Activated naive CD4-positive, alpha-beta T cell treated with anti-CD3 and anti-CD28 coated beads, Interleukin-2, amount 50 U/mL, for 72 hours (primary cell): ENCODE results near the gene MAST4. TPM values are rescaled to one million over a fixed set of nuclear protein-coding genes. Genes with fewer than 3 reads are reported as not detected.
A peak's percentile ranks its signal among the peaks of the same experiment; 100 is the strongest.

ENCODE experiments used
- ATAC-seq, 2 donors: fragments of 150-1000 bp; cut with Tn5 transposase; 2 replicates each; pipeline ENCODE4 v1.10.0; 2021; ENCODE audit warnings: mild to moderate bottlenecking in 2 of 2, moderate library complexity in 2 of 2
- DNase-seq, 2 donors: peaks; one replicate each; pipeline ENCODE4 v3.0.0; 2021 to 2022; ENCODE audit warnings: low spot score in 2 of 2
- H3K27ac Mint-ChIP-seq, 2 donors: one replicate each; pipeline ENCODE4 v1.8.0; 2022; ENCODE audit warnings: mild to moderate bottlenecking in 2 of 2, mixed read lengths in 2 of 2
- H3K36me3 Mint-ChIP-seq, 2 donors: one replicate each; pipeline ENCODE4 v1.8.0; 2022; ENCODE audit warnings: mixed read lengths in 2 of 2
- H3K9me3 Mint-ChIP-seq, 2 donors: one replicate each; pipeline ENCODE4 v1.8.0; 2022; ENCODE audit warnings: mixed read lengths in 2 of 2
- total RNA-seq, 2 donors: library from RNA; stranded (reverse); gene quantifications; one replicate each; pipeline ENCODE4 v1.2.3, GENCODE V29; 2022

Gene MAST4
- total RNA-seq, 2 donors from 2014 or later, result 29.5 to 41.7 TPM

DNA sequence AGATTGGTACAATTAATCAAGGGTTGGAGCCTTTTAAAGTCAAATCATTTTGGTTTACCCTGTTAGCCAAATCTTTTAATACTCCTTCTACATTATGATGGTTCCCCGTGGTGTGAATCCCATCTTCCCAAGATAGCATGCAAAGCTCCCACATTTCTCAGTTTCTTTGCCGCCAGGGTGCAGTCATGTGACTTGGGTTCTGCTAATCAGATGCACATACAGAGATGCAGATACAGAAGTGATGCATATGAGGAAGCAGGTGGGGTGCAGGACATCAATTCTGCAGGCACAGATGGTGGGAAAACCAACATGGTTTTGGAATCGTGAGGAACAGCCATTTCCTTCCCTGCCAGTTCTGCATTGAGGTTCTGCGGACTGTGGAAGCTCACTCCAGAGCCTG, 8.4 kb upstream of the MAST4 start:
- H3K9me3 Mint-ChIP-seq, result no peaks in the 10 kb centered on the region
- H3K36me3 Mint-ChIP-seq, result no peaks in the 10 kb centered on the region
- ATAC-seq (no peak), DNase-seq (no peak)
- H3K27ac Mint-ChIP-seq, result no peak overlapping the region

GRCh38 chr5:66596636-66597182, 516 bp downstream of the MAST4 start:
- H3K9me3 Mint-ChIP-seq, result no peaks in the 10 kb centered on the region
- no peak overlapping the region for H3K27ac Mint-ChIP-seq
- ATAC-seq (peak; percentile 38 to 39), DNase-seq (peak in 1 of 2 donors; percentile 28)
- no peaks in the 10 kb centered on the region for H3K36me3 Mint-ChIP-seq

- H3K27ac Mint-ChIP-seq, result no peak overlapping the region
- ATAC-seq, result no peak
- peak in 1 of 2 donors; percentile 17 for DNase-seq
- H3K36me3 Mint-ChIP-seq, result no peaks in the 10 kb centered on the region
- no peaks in the 10 kb centered on the region for H3K9me3 Mint-ChIP-seq
Observed at GRCh38 chr5:66597183-66597757, 1.1 kb downstream of the MAST4 start.

DNA sequence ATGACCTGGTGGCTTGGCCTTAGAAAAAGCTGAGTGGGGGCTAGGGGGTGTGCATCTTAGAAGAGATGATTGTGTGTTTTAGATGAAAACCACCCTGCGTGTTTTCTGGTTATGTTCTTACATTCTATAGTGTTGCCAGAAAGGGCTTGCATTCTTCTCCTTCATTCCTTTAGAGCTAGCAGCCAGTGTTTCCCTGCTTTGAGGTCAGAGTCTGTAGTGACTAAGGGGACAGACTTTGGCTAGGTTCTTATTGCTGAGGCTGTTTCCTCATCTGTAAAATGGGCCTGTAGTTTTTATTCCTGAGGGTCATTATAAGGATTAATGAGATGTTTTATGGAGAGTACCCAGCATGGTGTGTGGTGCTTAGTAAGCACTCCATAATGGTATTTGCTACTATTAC, 6.4 kb downstream of the MAST4 start:
- ATAC-seq, result no peak
- H3K36me3 Mint-ChIP-seq, result no peaks in the 10 kb centered on the region

DNA sequence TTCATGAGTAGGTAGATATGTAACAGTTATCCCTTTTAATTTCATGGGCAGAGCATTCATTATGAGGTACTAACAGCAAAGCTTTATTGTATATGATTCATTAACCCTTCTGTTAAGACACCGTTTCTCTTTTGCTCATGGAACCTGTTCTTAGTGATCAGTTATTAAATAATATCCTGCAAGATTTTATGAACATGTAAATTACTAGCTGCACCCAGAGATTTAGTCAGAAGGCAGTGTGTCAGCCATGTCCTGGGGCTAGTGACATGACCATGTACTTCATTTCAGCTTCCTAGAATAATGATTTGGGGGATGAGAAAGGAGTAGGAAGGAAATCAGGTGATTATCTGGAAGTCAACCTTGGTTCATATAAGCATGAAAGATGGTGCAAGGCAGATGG, 7.0 kb downstream of the MAST4 start:
- Mint-ChIP-seq H3K27ac (no peak overlapping the region), H3K9me3 (no peaks in the 10 kb centered on the region), H3K36me3 (no peaks in the 10 kb centered on the region)
- ATAC-seq (no peak), DNase-seq (no peak)

More for the DNA sequence above, 6.4 kb downstream of the MAST4 start:
- DNase-seq, result no peak
- Mint-ChIP-seq H3K9me3 (no peaks in the 10 kb centered on the region), H3K27ac (no peak overlapping the region)

GRCh38 chr5:66603881-66604280, 7.7 kb downstream of the MAST4 start:
- Mint-ChIP-seq H3K27ac (no peak overlapping the region), H3K9me3 (no peaks in the 10 kb centered on the region), H3K36me3 (no peaks in the 10 kb centered on the region)
- no peak for DNase-seq
- no peak for ATAC-seq

DNA sequence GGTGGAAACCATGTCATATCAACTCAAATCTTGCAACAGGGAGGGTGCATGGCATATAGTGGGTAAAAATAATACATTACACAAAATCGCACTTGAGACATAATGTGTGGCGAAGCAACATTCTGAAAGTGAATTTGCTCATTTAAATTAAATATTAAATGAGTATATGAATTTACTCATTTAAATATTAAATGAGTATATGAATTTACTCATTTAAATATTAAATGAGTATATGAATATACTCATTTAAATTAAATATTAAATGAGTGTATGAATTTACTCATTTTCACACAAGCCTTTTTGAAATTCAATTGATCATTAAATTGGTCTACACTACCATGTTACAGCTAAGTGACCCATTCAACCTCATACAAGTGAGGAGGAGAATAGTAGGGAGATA, 10.5 kb downstream of the MAST4 start:
- DNase-seq, result no peak

GRCh38 chr5:66608501-66608900, 12.3 kb downstream of the MAST4 start:
- ATAC-seq, result no peak
- H3K27ac Mint-ChIP-seq, result no peak overlapping the region
- no peaks in the 10 kb centered on the region for H3K9me3 Mint-ChIP-seq
- no peaks in the 10 kb centered on the region for H3K36me3 Mint-ChIP-seq
- no peak for DNase-seq

More for the DNA sequence above, 10.5 kb downstream of the MAST4 start:
- no peak for ATAC-seq
- Mint-ChIP-seq H3K36me3 (no peaks in the 10 kb centered on the region), H3K27ac (no peak overlapping the region), H3K9me3 (no peaks in the 10 kb centered on the region)

- ATAC-seq, result peak; percentile 37 to 41
- Mint-ChIP-seq H3K27ac (no peak overlapping the region), H3K36me3 (no peaks in the 10 kb centered on the region), H3K9me3 (no peaks in the 10 kb centered on the region)
- no peak for DNase-seq
Observed at GRCh38 chr5:66609615-66610014, 13.4 kb downstream of the MAST4 start.

DNA sequence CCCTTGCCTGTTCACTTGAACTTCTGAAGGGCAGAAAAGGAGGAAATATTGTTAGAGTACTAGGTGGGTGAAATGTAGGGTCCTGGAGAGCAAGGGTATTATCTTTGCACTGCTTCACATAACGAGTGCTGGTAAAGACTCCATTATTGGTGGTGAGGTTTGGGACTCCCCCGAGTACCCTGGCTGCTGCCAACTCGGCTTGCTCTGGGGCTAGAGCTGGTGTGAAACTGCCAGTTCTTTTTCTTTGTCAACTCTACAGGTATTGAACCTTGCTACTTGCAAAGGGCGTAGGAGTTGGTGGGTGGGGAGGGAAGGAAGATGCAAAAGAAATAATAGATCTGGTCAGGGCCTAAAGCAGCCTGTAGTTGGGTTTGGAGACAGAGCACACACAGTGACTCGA, 16.0 kb downstream of the MAST4 start:
- H3K9me3 Mint-ChIP-seq, result no peaks in the 10 kb centered on the region

DNA sequence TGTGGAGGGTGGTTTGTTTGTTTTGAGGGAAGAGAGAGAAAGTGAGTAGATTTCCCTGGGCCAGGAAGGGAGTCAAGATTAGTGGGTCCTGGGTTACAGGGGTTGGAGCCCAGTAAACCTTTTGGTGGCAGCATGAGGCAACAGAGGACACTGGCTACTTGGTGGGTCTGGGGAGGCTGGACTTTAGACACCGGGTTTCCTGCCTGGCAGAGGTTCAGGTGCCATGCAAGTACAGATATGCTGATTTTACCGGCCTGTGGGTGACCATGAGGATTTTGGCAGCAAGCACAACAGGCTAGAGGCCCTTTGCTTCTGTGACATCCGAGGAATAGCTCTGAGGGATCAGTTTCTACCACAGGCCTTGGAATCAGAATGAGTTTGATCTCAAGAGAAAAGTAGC, 18.9 kb downstream of the MAST4 start:
- ATAC-seq (no peak), DNase-seq (no peak)
- Mint-ChIP-seq H3K36me3 (no peaks in the 10 kb centered on the region), H3K27ac (no peak overlapping the region), H3K9me3 (no peaks in the 10 kb centered on the region)

More for the DNA sequence above, 16.0 kb downstream of the MAST4 start:
- no peak for ATAC-seq
- H3K27ac Mint-ChIP-seq, result no peak overlapping the region
- no peaks in the 10 kb centered on the region for H3K36me3 Mint-ChIP-seq
- no peak for DNase-seq

DNA sequence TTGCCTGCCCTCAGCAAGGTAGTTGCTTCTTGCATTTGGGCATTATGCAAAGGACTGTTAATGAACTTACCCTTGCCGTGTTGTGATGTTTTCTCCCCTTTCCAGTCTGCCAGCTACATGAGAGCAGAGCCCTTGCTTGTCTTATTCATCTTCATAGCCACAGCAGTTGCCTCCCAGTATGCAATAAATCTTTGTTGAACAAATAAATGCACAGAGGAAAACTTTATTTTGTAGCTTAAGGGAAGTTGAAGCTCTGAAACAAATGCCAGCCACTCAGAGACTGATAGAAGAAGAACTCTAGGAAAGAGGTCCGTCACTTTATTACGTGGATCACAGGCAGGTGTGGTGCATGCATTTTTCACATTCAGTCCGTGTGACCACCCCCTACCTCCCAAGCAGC, 19.7 kb downstream of the MAST4 start:
- no peaks in the 10 kb centered on the region for H3K36me3 Mint-ChIP-seq
- no peaks in the 10 kb centered on the region for H3K9me3 Mint-ChIP-seq
- H3K27ac Mint-ChIP-seq, result no peak overlapping the region
- DNase-seq (no peak), ATAC-seq (no peak)

GRCh38 chr5:66616520-66617225, 20.5 kb downstream of the MAST4 start:
- ATAC-seq, result no peak
- Mint-ChIP-seq H3K9me3 (no peaks in the 10 kb centered on the region), H3K27ac (no peak overlapping the region), H3K36me3 (no peaks in the 10 kb centered on the region)
- no peak for DNase-seq

GRCh38 chr5:66617226-66617861, 21.2 kb downstream of the MAST4 start:
- Mint-ChIP-seq H3K9me3 (peaks cover 0 to 3% of the 10 kb centered on the region in 2 donors), H3K27ac (no peak overlapping the region), H3K36me3 (peaks cover 0 to 6% of the 10 kb centered on the region in 2 donors)
- DNase-seq (no peak), ATAC-seq (peak; percentile 67 to 83)

DNA sequence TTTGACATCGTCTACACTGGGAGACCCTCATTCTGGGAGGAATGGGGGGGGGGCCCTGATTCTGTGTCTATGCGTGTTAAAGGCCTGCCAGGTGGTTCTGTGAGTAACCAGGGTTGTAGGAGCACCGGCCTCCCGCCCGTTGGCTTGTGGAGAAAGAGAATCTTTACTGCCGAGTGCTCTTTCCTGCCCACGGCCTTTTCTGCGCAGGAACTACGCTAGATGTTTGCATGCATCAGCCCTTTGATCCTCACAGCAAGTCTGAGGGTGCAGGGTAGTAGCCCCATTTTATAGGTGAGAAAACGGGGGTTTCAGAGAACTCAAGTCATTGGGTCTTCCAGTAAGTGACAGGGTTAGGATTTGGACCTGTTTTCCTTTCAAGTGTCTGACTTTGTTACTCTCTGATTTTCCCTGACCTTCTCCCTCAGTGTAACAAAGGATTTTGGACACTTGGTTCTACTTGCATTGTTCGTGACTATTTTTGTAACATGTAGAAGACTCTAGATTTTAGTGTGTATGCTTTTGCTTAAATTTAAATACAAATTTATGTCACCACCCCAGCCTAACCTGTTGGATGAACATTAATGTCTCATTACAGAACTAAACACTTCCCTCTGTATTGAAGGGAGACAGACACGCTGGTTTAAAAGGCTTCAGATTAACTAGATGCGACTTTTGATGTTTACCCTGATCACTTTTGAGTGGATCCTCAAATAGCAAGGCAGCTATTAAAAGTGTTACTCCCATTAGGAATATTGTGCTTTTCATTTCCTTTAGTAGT, 22.0 kb downstream of the MAST4 start:
- ATAC-seq, result peak in 1 of 2 donors; percentile 38
- peaks cover 0 to 6% of the 10 kb centered on the region in 2 donors for H3K36me3 Mint-ChIP-seq
- no peak for DNase-seq
- peaks cover 0 to 3% of the 10 kb centered on the region in 2 donors for H3K9me3 Mint-ChIP-seq
- H3K27ac Mint-ChIP-seq, result no peak overlapping the region

- H3K36me3 Mint-ChIP-seq, result peaks cover 0 to 6% of the 10 kb centered on the region in 2 donors
- H3K27ac Mint-ChIP-seq, result no peak overlapping the region
- ATAC-seq, result peak in 1 of 2 donors; percentile 40
- DNase-seq, result no peak
- peaks cover 0 to 3% of the 10 kb centered on the region in 2 donors for H3K9me3 Mint-ChIP-seq
Observed at GRCh38 chr5:66620711-66621110, 24.5 kb downstream of the MAST4 start.

DNA sequence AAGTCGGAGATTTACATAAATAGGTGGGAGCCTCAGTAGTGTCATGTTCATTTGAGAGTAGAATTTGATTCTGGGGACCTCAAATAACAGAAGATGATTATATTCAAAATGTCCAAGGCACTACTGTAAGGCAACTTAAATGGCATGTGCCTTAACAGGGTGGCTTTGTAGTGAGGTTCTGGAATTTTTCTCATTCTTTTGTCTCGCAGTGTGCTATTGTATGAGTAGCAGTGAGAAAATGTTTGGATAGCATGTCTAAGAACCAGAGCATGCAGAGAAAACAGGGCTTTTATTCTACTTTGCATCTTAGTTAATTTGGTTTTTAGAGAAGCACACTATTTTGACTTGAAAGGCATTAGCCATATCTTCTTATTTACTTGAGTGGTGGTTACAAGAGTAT, 25.0 kb downstream of the MAST4 start:
- Mint-ChIP-seq H3K36me3 (peaks cover 0 to 6% of the 10 kb centered on the region in 2 donors), H3K9me3 (peaks cover 0 to 3% of the 10 kb centered on the region in 2 donors), H3K27ac (no peak overlapping the region)
- DNase-seq, result no peak
- no peak for ATAC-seq
